AG09319 (cell line): ENCODE measurements around the gene ARHGEF26.

ENCODE experiments used
- DNase-seq: peaks from one replicate; pipeline ENCODE4 v3.0.0-alpha.2; 2010; ENCODE audit warnings: low read depth; ENCODE audit errors: extremely low read depth
- CTCF ChIP-seq: IDR thresholded peaks from 2 replicates; pipeline ENCODE4 v1.5.1; 2011; ENCODE audit warnings: low read depth, mild to moderate bottlenecking, inconsistent platforms, low read length, moderate library complexity

ARHGEF26 gene

GRCh38 chr3:154224366-154224765 lies 103.2 kb downstream of the ARHGEF26 start:
- no peak for DNase-seq
- no peak for TF ChIP-seq CTCF

GRCh38 chr3:154224866-154225265 lies 103.7 kb downstream of the ARHGEF26 start:
- DNase-seq = no peak
- TF ChIP-seq CTCF = no peak

- no peak for DNase-seq
- TF ChIP-seq CTCF = no peak
Measured at GRCh38 chr3:154225536-154225935, 104.3 kb downstream of the ARHGEF26 start.

- TF ChIP-seq CTCF = no peak
- DNase-seq = no peak
Measured at GRCh38 chr3:154227531-154227930, 106.3 kb downstream of the ARHGEF26 start.

GRCh38 chr3:154228561-154229216 lies 107.5 kb downstream of the ARHGEF26 start:
- no peak for TF ChIP-seq CTCF
- DNase-seq = no peak

- no peak for TF ChIP-seq CTCF
- no peak for DNase-seq
Measured at GRCh38 chr3:154229217-154229590, 108.0 kb downstream of the ARHGEF26 start.

- no peak for TF ChIP-seq CTCF
- no peak for DNase-seq
Measured at GRCh38 chr3:154235330-154235729, 114.1 kb downstream of the ARHGEF26 start.
